Measurements from ENCODE around the gene MARK2.

Gene MARK2

DNA sequence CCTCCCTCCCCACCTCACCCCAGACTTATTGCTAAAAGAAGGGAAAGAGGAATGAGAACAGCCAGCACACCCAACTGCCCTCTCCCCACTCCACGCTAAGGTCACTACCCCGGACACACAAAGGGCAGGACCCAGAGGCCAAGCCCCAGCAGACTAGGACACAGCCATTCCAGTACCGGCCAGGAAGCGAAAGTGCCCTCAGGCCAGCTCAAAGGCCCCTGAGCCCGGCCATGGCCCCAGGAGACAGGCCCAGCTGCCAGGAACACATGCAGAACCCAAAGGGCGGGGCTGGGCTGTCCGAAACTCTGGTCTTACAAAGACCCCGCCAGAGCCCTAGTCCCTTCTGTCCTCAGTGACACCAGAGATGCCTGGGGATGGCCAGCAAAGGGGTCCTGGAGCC is 72.5 kb downstream of the MARK2 start:
- no peak for DNase-seq

DNA sequence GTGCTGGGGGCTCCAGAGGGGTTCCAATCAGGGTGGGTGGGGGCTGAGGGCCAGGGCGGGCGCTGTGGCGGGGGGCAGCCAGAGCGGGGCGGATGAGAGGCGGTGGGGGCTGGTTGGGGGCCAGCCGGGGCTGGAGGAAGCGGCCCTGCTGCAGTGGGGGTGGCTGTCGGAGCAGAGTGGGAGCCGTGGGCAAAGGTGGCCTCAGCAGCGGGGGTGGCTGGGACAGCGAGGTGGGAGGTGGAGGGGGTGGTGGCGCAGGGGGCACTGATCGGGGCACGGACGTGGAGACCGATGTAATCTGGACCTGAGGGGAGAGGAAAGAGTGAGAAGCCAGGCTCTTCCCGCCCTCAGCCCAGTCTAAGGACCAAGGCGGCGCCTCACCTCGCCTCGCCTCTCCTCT is 73.0 kb downstream of the MARK2 start:
- DNase-seq: no peak

- no peak for DNase-seq
These were observed 73.8 kb downstream of the MARK2 start for GRCh38 chr11:63912678-63913077.

GRCh38 chr11:63913866-63914830 is 75.2 kb downstream of the MARK2 start:
- DNase-seq: no peak

- DNase-seq: no peak
These were observed 76.2 kb downstream of the MARK2 start for GRCh38 chr11:63914896-63915691.

- DNase-seq: peak; percentile 42 to 50
These were observed 77.3 kb downstream of the MARK2 start for GRCh38 chr11:63915961-63916836.

GRCh38 chr11:63916837-63917691 is 78.2 kb downstream of the MARK2 start, which contains the start of gene RCOR2:
Gene RCOR2 (minus strand): TSS chr11:63917164. CDS start chr11:63916456, 708 bp downstream.
- DNase-seq: peak; percentile 67 to 71

GRCh38 chr11:63917692-63918506 is 79.0 kb downstream of the MARK2 start:
- DNase-seq: no peak

GRCh38 chr11:63918507-63919191 is 79.7 kb downstream of the MARK2 start:
- DNase-seq: no peak

GRCh38 chr11:63919267-63920125 is 80.6 kb downstream of the MARK2 start:
- DNase-seq: no peak

- DNase-seq: no peak
These were observed 81.4 kb downstream of the MARK2 start for GRCh38 chr11:63920126-63920938.

DNA sequence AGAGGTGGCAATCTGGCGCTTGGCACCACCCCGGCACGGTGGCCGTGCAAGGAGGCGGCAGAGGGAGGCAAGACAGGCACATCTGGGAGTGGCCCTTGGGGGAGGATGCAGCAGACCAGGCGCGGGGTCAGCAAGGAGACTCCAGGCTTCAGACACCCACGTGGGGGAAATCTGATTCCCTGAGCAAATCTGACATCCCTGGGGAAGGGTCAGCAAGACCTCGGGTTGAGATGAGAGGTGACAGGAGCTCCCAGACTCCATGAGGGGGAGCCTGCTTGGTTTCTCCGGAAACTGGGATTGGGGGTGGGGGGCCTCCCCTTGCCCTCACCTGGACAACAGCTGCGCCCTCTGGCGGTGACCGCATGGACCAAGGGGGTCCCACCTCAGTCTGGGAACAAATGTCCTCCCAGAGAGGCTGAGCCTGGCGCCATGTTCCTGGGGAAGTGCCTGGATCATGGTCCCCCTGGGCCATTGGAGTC is 82.1 kb downstream of the MARK2 start:
- peak; percentile 47 for DNase-seq

DNA sequence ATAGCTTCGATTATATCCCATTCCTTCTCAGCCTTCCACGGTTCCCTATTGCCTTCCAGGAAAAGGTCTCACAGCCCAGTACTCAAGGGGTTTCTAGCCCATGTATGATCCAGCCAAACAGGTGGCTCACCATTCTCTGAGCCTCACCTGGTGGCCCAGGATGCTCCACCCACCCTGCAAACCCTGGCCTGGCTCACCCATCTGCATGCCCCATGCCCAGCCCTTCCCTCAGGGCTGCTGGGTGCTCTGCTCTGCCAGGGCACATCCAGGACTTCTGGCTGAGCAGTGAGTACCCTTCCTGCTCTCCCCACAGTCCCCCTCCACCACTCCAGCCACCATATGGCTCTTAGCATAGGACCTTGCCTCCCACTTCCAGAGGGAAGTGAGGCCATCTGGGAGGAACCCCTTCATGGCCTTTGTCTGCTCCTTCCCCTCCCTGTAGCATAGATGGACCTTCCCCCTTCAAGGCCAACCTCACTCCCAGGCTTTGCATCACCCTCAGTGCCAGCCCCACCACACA is 83.8 kb downstream of the MARK2 start:
- no peak for DNase-seq

- no peak for DNase-seq
These were observed 84.4 kb downstream of the MARK2 start for GRCh38 chr11:63923319-63923718.

DNA sequence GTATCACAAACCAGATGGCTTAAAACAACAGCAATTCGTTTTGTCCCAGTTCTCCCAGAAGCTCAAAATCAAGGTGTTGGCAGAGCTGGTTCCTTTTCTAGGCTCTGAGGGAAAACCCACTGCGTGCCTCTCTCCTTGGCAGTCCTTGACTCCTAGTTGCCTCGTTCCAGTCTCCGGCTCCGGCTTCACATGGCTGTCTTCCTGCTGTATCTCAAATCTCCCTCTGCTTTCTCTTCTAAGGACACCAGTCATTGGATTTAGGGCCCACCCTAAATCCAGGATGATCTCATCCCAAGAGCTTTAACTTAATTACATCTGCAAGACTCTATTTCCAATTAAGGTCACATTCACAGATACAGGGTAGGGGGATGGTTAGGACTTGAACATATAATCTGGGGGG is 90.7 kb downstream of the MARK2 start:
- DNase-seq: no peak

DNA sequence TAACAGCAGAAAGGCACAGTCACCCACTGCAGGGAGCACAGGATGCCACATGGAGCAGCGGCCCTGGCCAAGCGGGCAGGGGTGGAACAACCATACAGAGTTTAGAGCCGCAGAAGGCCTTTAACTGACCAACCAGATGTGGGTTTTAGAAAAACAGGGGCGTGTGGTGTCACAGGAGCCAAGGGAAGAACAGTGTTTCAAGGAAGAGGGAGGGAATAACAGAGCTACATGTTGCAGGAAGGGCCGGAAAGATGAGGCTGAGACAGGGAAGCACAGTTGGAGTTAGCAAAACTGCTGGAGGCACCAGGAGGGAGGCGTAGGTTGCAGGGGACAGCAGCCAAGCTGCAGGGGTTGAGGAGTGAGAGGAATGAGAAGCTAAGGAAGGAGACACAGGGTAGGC is 92.1 kb downstream of the MARK2 start:
- DNase-seq: no peak

- DNase-seq: no peak
These were observed 93.0 kb downstream of the MARK2 start for GRCh38 chr11:63931876-63932275.

DNA sequence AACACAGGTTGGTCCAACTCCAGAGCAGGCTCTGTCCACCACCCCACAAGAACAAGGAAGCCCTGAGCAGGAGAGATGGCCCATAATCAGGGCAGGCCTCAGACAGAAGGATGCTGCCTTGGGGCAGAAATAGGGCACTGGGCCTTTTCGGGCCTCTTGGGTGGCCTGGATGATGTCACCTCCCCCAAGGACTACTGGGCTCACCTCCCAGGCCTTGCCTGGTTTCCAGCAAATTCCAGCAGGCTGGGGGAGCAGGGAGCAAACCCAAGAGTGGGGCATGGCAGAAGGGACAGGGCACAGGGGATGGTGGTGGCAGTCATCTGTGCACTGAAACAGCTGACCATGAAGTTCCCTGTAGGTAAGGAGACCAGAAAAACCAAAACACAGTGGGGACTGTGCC is 94.5 kb downstream of the MARK2 start:
- no peak for DNase-seq
